ENCODE data around the gene ZNHIT1. TPM values are rescaled to one million over a fixed set of nuclear protein-coding genes. Genes with fewer than 3 reads are reported as not detected.

ZNHIT1 gene
- total RNA-seq, 1 experiment from 2014 or later, result 69.7 TPM

- no peaks in the 10 kb centered on the region for H3K9me3 ChIP-seq (ENCODE audit: control insufficient read depth, insufficient read depth, low read depth, low read length)
- ChIA-PET CTCF (interaction anchor here (1.1 kb wide), 1 partner anchor 36 kb away, joined by 6 read pairs; no protein-coding TSS in a partner anchor), POLR2A (no interaction called here)
- no TSS peak for BruUV-seq (replicated peaks)
- intact Hi-C loops (cut with micrococcal nuclease; ENCODE audit: unreplicated experiment), result no loop called here
- H3K27me3 ChIP-seq (ENCODE audit: control insufficient read depth, insufficient read depth, low read length), result 0 out of 2 replicates have a peak, but pooled peaks cover 2% of the 10 kb centered on the region
- DNase-seq (ENCODE audit: low read depth, low spot score) (no peak), ATAC-seq (no peak)
- in situ Hi-C loops (cut with HindIII; ENCODE audit: low pct_unique_long_range_greater_than_20kb, low sequenced_read_pairs), result no loop called here
- TF ChIP-seq CTCF (IDR thresholded peaks at IDR 0.05) (no peak), POLR2AphosphoS5 (IDR thresholded peaks at IDR 0.05; ENCODE audit: low read depth, low read length) (no peak), SIN3A (IDR thresholded peaks at IDR 0.05; ENCODE audit: borderline replicate concordance, insufficient read depth, low read depth, low read length) (no peak), TCF7L2 (IDR thresholded peaks at IDR 0.05; ENCODE audit: low read depth, low read length) (no peak), REST (IDR thresholded peaks at IDR 0.05; ENCODE audit: insufficient read depth in 1 of 2, low read depth in 2 of 2, low read length in 1 of 2) (no peak)
- H3K27ac ChIP-seq (ENCODE audit: low read length), result no peak overlapping the region
- H3K4me1 ChIP-seq (ENCODE audit: control insufficient read depth, insufficient read depth, low read length), result no peaks in the 10 kb centered on the region; the same call in 1 of the 2 replicates
- H3K36me3 ChIP-seq (ENCODE audit: control insufficient read depth, insufficient read depth, low read length), result no peaks in the 10 kb centered on the region
- H3K4me3 ChIP-seq (ENCODE audit: low read depth in 2 of 2, low read length in 2 of 2), result peak overlapping the region; percentile 21 to 23
Observed at GRCh38 chr7:101179713-101180112, 38.3 kb upstream of the ZNHIT1 start.

GRCh38 chr7:101180130-101180755, 37.7 kb upstream of the ZNHIT1 start, which contains the start of gene NAT16:
Gene NAT16 (minus strand): TSS chr7:101180293. CDS start chr7:101174807, 5,486 bp downstream.
- ATAC-seq (no peak), DNase-seq (ENCODE audit: low read depth, low spot score) (no peak)
- TF ChIP-seq REST (IDR thresholded peaks at IDR 0.05; ENCODE audit: insufficient read depth in 1 of 2, low read depth in 2 of 2, low read length in 1 of 2), result no peak
- TF ChIP-seq CTCF (IDR thresholded peaks at IDR 0.05), result no peak
- no peak for TF ChIP-seq POLR2AphosphoS5 (IDR thresholded peaks at IDR 0.05; ENCODE audit: low read depth, low read length)
- TF ChIP-seq TCF7L2 (IDR thresholded peaks at IDR 0.05; ENCODE audit: low read depth, low read length), result no peak
- no peak for TF ChIP-seq SIN3A (IDR thresholded peaks at IDR 0.05; ENCODE audit: borderline replicate concordance, insufficient read depth, low read depth, low read length)
- 0 out of 2 replicates have a peak, but pooled peaks cover 2% of the 10 kb centered on the region for H3K27me3 ChIP-seq (ENCODE audit: control insufficient read depth, insufficient read depth, low read length)
- BruUV-seq (replicated peaks), result no TSS peak
- intact Hi-C loops (cut with micrococcal nuclease; ENCODE audit: unreplicated experiment), result no loop called here
- in situ Hi-C loops (cut with HindIII; ENCODE audit: low pct_unique_long_range_greater_than_20kb, low sequenced_read_pairs), result no loop called here
- ChIA-PET CTCF (interaction anchor here (1.1 kb wide), 1 partner anchor 37 kb away, joined by 6 read pairs; no protein-coding TSS in a partner anchor), POLR2A (no interaction called here)
- no peaks in the 10 kb centered on the region; the same call in 1 of the 2 replicates for H3K4me1 ChIP-seq (ENCODE audit: control insufficient read depth, insufficient read depth, low read length)
- H3K27ac ChIP-seq (ENCODE audit: low read length), result no peak within 1 kb of the TSS
- no peaks in the 10 kb centered on the region for H3K36me3 ChIP-seq (ENCODE audit: control insufficient read depth, insufficient read depth, low read length)
- H3K9me3 ChIP-seq (ENCODE audit: control insufficient read depth, insufficient read depth, low read depth, low read length), result no peaks in the 10 kb centered on the region
- peak within 1 kb of the TSS; percentile 24 to 40 for H3K4me3 ChIP-seq (ENCODE audit: low read depth in 2 of 2, low read length in 2 of 2)
